Measurements from ENCODE around the gene SCN1A. TPM values are rescaled to one million over a fixed set of nuclear protein-coding genes. Genes with fewer than 3 reads are reported as not detected.

The SCN1A gene
- total and polyA plus RNA-seq, 7 donors = under 0.01 to 0.36 (median 0.14) TPM; not detected in 2

DNA sequence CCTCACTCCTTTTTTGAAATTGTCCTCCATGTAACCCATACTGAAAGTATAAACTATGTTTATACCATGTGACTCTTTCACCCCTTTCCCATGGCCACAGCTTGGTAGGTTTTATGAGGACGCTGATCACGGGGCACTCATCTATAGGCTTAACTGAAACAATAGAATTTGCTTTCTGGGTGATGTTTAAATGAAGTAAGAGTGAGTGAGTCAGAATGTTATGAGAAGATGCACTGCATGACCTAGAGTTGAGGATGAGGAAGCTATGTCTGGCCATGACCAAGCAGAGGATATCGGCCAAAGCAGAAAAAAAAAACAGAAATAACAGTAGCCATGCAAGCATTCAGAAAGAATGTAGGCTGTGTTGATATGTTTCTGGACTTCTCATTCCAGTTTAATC, 34.9 kb downstream of the SCN1A start:
- WGBS, 2 donors = 69 to 80% methylated on average over 3 of the region's 3 CpGs
- no peak for TF ChIP-seq EP300 (IDR thresholded peaks at IDR 0.05)
- TF ChIP-seq POLR2AphosphoS5 (IDR thresholded peaks at IDR 0.05) = no peak
- no peak for TF ChIP-seq POLR2A (IDR thresholded peaks at IDR 0.05)
- TF ChIP-seq, protein P1, sequence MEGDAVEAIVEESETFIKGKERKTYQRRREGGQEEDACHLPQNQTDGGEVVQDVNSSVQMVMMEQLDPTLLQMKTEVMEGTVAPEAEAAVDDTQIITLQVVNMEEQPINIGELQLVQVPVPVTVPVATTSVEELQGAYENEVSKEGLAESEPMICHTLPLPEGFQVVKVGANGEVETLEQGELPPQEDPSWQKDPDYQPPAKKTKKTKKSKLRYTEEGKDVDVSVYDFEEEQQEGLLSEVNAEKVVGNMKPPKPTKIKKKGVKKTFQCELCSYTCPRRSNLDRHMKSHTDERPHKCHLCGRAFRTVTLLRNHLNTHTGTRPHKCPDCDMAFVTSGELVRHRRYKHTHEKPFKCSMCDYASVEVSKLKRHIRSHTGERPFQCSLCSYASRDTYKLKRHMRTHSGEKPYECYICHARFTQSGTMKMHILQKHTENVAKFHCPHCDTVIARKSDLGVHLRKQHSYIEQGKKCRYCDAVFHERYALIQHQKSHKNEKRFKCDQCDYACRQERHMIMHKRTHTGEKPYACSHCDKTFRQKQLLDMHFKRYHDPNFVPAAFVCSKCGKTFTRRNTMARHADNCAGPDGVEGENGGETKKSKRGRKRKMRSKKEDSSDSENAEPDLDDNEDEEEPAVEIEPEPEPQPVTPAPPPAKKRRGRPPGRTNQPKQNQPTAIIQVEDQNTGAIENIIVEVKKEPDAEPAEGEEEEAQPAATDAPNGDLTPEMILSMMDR (IDR thresholded peaks at IDR 0.05) = no peak
- intact Hi-C loops (cut with DNase I) = no loop called here
- H3K4me3 ChIP-seq = no peak overlapping the region
- H3K36me3 ChIP-seq = no peaks in the 10 kb centered on the region
- no peaks in the 10 kb centered on the region for H3K9me3 ChIP-seq
- H3K27me3 ChIP-seq = no peaks in the 10 kb centered on the region
- peaks cover 0 to 9% (median 0%) of the 10 kb centered on the region in 4 donors for H3K4me1 ChIP-seq
- no peak overlapping the region for H3K27ac ChIP-seq
- no peak for DNase-seq

DNA sequence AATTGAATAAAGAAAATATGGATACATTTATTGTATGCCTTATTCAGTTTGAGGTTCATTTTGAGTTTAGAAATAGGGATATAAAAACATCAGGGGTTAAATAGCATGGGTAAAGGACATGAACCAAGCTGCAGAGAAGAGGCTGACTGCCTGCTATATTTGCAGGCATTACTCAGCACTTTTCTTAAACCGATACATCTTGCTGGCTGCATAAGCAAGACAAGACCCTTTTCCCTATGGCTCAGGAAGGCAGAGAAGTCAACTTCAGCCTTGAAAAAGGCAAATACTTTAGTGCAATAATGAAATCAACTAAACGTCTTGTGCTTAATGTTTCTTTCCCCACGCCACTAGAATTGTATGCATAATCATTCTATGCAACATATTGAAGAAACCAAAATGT, 36.4 kb downstream of the SCN1A start:
- 46 to 54% methylated on average over 3 of the region's 3 CpGs for WGBS, 2 donors

DNA sequence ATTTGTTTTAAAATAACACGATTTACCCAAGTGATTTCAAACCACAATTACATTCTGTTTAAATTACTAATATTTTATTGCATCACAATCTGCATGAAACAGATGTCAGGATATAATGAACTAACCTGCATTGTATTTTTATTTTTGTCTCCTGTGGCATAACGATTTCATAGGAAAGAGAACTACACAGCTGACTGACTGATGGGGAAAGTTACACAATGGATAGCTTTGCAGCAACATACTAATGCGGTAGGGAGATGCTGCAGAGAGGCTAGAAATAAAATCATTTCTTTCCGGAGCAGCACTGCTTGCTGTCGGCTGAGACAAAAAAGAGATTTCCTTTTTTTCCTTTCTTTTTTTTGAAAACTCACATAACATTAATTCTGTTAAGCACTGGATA, 36.9 kb downstream of the SCN1A start:
- intact Hi-C loops (cut with DNase I) = no loop called here
- H3K27me3 ChIP-seq = no peaks in the 10 kb centered on the region
- no peak overlapping the region for H3K27ac ChIP-seq
- no peak for DNase-seq
- no peaks in the 10 kb centered on the region for H3K9me3 ChIP-seq
- TF ChIP-seq POLR2A (IDR thresholded peaks at IDR 0.05) (no peak), EP300 (IDR thresholded peaks at IDR 0.05) (no peak)
- 58 to 61% methylated on average over 5 of the region's 5 CpGs for WGBS, 2 donors
- peaks cover 0 to 9% (median 0%) of the 10 kb centered on the region in 4 donors for H3K4me1 ChIP-seq
- no peak overlapping the region for H3K4me3 ChIP-seq
- H3K36me3 ChIP-seq = no peaks in the 10 kb centered on the region

More for the DNA sequence above, 36.4 kb downstream of the SCN1A start:
- Histone ChIP-seq H3K4me1 (peaks cover 0 to 9% (median 0%) of the 10 kb centered on the region in 4 donors), H3K27me3 (no peaks in the 10 kb centered on the region), H3K36me3 (no peaks in the 10 kb centered on the region), H3K27ac (no peak overlapping the region), H3K9me3 (no peaks in the 10 kb centered on the region), H3K4me3 (no peak overlapping the region)
- intact Hi-C loops (cut with DNase I) = no loop called here
- no peak for DNase-seq
- TF ChIP-seq POLR2AphosphoS5 (IDR thresholded peaks at IDR 0.05) (no peak), POLR2A (IDR thresholded peaks at IDR 0.05) (no peak), EP300 (IDR thresholded peaks at IDR 0.05) (no peak)
- TF ChIP-seq, protein P1 (IDR thresholded peaks at IDR 0.05) = no peak

DNA sequence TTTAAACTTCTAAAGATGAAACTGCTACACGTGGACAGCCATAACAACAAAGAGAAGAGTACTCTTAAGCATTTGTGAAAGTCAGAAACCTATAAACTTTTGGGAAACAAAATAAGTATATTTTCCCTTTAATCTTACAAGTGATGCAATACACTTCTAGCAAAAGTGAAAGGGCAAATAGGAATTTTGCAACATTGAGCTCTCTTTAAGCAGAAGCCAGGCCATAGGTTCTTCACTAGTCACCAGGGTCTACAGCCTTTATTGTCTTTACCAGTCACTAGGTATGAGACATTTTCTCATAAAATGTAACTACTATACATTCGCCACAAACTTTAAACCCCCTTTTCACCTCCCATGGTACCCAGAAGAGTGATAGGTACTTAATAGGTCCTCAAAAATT, 37.5 kb downstream of the SCN1A start:
- 77 to 88% methylated on average over 2 of the region's 2 CpGs for WGBS, 2 donors
- Histone ChIP-seq H3K9me3 (no peaks in the 10 kb centered on the region), H3K36me3 (no peaks in the 10 kb centered on the region), H3K27ac (no peak overlapping the region), H3K4me1 (peaks cover 0 to 9% (median 0%) of the 10 kb centered on the region in 4 donors), H3K4me3 (no peak overlapping the region), H3K27me3 (no peaks in the 10 kb centered on the region)
- intact Hi-C loops (cut with DNase I) = no loop called here
- TF ChIP-seq POLR2A (IDR thresholded peaks at IDR 0.05) (no peak), POLR2AphosphoS5 (IDR thresholded peaks at IDR 0.05) (no peak)
- DNase-seq = no peak

DNA sequence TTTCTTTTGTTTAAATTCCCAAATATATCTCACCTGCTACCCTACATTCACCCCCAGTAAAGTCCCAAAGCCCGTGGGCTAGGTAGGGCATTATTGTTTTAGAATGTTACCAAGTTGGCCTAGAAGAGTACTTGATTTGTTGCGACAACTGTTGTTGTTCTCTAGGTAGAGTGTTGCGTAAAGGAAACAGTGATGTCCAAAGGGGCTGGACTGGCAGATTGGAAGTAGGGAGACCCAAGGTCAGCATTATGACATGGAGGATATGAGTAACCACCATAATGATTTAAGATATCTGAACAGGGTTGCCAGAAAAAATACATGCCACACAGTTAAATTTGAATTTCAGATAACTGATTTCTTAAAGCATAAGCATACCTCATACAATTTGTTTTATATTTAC, 39.2 kb downstream of the SCN1A start:
- intact Hi-C loops (cut with DNase I) = no loop called here
- no peak overlapping the region for H3K4me3 ChIP-seq
- TF ChIP-seq EP300 (IDR thresholded peaks at IDR 0.05) = no peak
- H3K4me1 ChIP-seq = peaks cover 0 to 9% (median 0%) of the 10 kb centered on the region in 4 donors
- no peaks in the 10 kb centered on the region for H3K36me3 ChIP-seq
- no peak for DNase-seq
- 78 to 87% methylated on average over 3 of the region's 3 CpGs for WGBS, 2 donors
- no peaks in the 10 kb centered on the region for H3K9me3 ChIP-seq
- no peak overlapping the region for H3K27ac ChIP-seq
- H3K27me3 ChIP-seq = no peaks in the 10 kb centered on the region

DNA sequence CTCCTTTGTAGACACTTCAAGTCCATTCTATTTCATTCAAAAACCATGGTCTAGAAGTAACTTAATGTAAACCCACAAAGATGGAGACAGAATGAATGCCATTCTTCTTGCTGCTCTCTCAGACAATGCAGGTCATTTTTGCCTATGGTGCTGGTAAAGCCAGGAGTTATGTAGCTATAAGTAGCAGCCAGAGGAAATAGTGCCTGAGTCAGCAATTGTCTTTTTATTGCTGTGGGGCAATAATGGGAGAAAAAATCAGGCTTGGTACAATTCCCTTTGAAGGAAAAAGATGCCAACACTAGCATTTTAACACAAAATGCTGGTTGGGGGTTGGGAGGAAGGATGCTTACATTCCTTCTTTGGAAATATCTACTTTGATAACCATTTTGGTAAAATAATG, 43.5 kb downstream of the SCN1A start:
- no peaks in the 10 kb centered on the region for H3K4me1 ChIP-seq
- H3K9me3 ChIP-seq = no peaks in the 10 kb centered on the region
- no peak overlapping the region for H3K4me3 ChIP-seq
- no peak for DNase-seq
- no peak overlapping the region for H3K27ac ChIP-seq
- H3K27me3 ChIP-seq = no peaks in the 10 kb centered on the region
- intact Hi-C loops (cut with DNase I) = no loop called here
- H3K36me3 ChIP-seq = no peaks in the 10 kb centered on the region
- TF ChIP-seq POLR2A (IDR thresholded peaks at IDR 0.05) (no peak), EP300 (IDR thresholded peaks at IDR 0.05) (no peak), POLR2AphosphoS5 (IDR thresholded peaks at IDR 0.05) (no peak)
- TF ChIP-seq, protein P1 (IDR thresholded peaks at IDR 0.05) = no peak

Measured in sigmoid colon (tissue), 7 donors.